Left lung (tissue), 10 donors: Measurements from ENCODE around the gene CARMIL1. TPM values are rescaled to one million over a fixed set of nuclear protein-coding genes. Genes with fewer than 3 reads are reported as not detected.

ENCODE experiments used
- ATAC-seq: fragments of 200-7000 bp; cut with Tn5 transposase; one replicate; pipeline ENCODE4 v1.9.1; 2020; ENCODE audit warnings: moderate library complexity
- DNase-seq, 4 donors: peaks; one replicate each; pipeline ENCODE4 v3.0.0-alpha.2; 2013 to 2020
- H3K27ac ChIP-seq, 2 donors: fragments of 200-600 bp; sonication (generic) in 1 of 2; one replicate each; pipeline versions ENCODE4 v1.5.0 to v1.8.0; 2020 to 2021
- H3K27me3 ChIP-seq, 2 donors: fragments of 200-600 bp; sonication (generic) in 1 of 2; one replicate each; pipeline versions ENCODE4 v1.5.0 to v1.8.0; 2020 to 2021
- H3K36me3 ChIP-seq, 2 donors: fragments of 200-600 bp; sonication (generic) in 1 of 2; one replicate each; pipeline versions ENCODE4 v1.5.0 to v1.8.0; 2020 to 2021
- H3K4me1 ChIP-seq, 2 donors: fragments of 200-600 bp; one replicate each; pipeline ENCODE4 v1.8.0; 2021
- H3K4me3 ChIP-seq, 2 donors: fragments of 200-600 bp; sonication (generic) in 1 of 2; one replicate each; pipeline versions ENCODE4 v1.5.0 to v1.8.0; 2020 to 2021; ENCODE audit warnings: mild to moderate bottlenecking in 1 of 2
- H3K9me3 ChIP-seq, 2 donors: fragments of 200-600 bp; sonication (generic) in 1 of 2; one replicate each; pipeline versions ENCODE4 v1.5.0 to v1.8.0; 2020 to 2021
- CTCF ChIP-seq, 2 donors: fragments of 200-600 bp; sonication (generic) in 1 of 2; IDR thresholded peaks; one replicate each; pipeline versions ENCODE4 v1.5.0 to v1.8.0; 2021; ENCODE audit warnings: antibody characterized with exemption in 2 of 2
- intact Hi-C, 2 donors: fragments of 100-400 bp; cut with DNase I; formaldehyde crosslinking; loops; one replicate each; pipeline versions ENCODE4 v1.11.2 to v1.14.2; 2022
- polyA plus RNA-seq, 6 donors: library from polyadenylated mRNA; unstranded; fragments of 120-200 nt; gene quantifications; one replicate each; pipeline ENCODE4 v1.2.1, GENCODE V29; 2013; ENCODE audit not compliant: insufficient read length in 6 of 6
- total RNA-seq, 2 donors: library from RNA; stranded (reverse); fragmentation: NEBNext Ultra II Directional; extraction: Animal tissue kit (Norgen Biotek cat#: 25700); gene quantifications; one replicate each; pipeline ENCODE4 v1.2.1, GENCODE V29; 2021
- donor health status: DM: no; HTN: yes; CAD: no.
- donor health status: DM: no; HTN: no; CAD: no.

The CARMIL1 gene
- total and polyA plus RNA-seq, 8 donors = 16.4 to 32.8 (median 27.4) TPM

GRCh38 chr6:25623065-25623464 is 343.9 kb downstream of the CARMIL1 start:
- H3K36me3 ChIP-seq = no peaks in the 10 kb centered on the region
- DNase-seq (no peak), ATAC-seq (no peak)
- H3K9me3 ChIP-seq = no peaks in the 10 kb centered on the region
- H3K4me1 ChIP-seq = no peaks in the 10 kb centered on the region
- no peaks in the 10 kb centered on the region for H3K27me3 ChIP-seq
- H3K27ac ChIP-seq = no peak overlapping the region
- TF ChIP-seq CTCF (IDR thresholded peaks at IDR 0.05) = no peak
- intact Hi-C loops = no loop called here
- H3K4me3 ChIP-seq = no peak overlapping the region

GRCh38 chr6:25623879-25624278 is 344.7 kb downstream of the CARMIL1 start:
- Histone ChIP-seq H3K4me1 (no peaks in the 10 kb centered on the region), H3K27me3 (no peaks in the 10 kb centered on the region), H3K9me3 (no peaks in the 10 kb centered on the region), H3K4me3 (no peak overlapping the region), H3K27ac (no peak overlapping the region), H3K36me3 (no peaks in the 10 kb centered on the region)
- ATAC-seq (no peak), DNase-seq (no peak)
- no peak for TF ChIP-seq CTCF (IDR thresholded peaks at IDR 0.05)
- intact Hi-C loops = no loop called here

- no peaks in the 10 kb centered on the region for H3K9me3 ChIP-seq
- ATAC-seq (no peak), DNase-seq (no peak)
- TF ChIP-seq CTCF (IDR thresholded peaks at IDR 0.05) = no peak
- H3K4me3 ChIP-seq = no peak overlapping the region
- intact Hi-C loops = no loop called here
- H3K27ac ChIP-seq = no peak overlapping the region
- H3K4me1 ChIP-seq = no peaks in the 10 kb centered on the region
- peaks cover 0 to 10% of the 10 kb centered on the region in 2 donors for H3K27me3 ChIP-seq
- no peaks in the 10 kb centered on the region for H3K36me3 ChIP-seq
These were observed 347.8 kb downstream of the CARMIL1 start for GRCh38 chr6:25627001-25627400.

- no peak for TF ChIP-seq CTCF (IDR thresholded peaks at IDR 0.05)
- H3K36me3 ChIP-seq = no peaks in the 10 kb centered on the region
- no peak overlapping the region for H3K4me3 ChIP-seq
- ATAC-seq = no peak
- intact Hi-C loops = no loop called here
- no peak for DNase-seq
- peaks cover 0 to 15% of the 10 kb centered on the region in 2 donors for H3K27me3 ChIP-seq
- no peak overlapping the region for H3K27ac ChIP-seq
- no peaks in the 10 kb centered on the region for H3K4me1 ChIP-seq
- no peaks in the 10 kb centered on the region for H3K9me3 ChIP-seq
These were observed 349.5 kb downstream of the CARMIL1 start for GRCh38 chr6:25628471-25629197.

GRCh38 chr6:25629198-25629576 is 350.0 kb downstream of the CARMIL1 start:
- DNase-seq (no peak), ATAC-seq (no peak)
- H3K4me1 ChIP-seq = no peaks in the 10 kb centered on the region
- no peaks in the 10 kb centered on the region for H3K9me3 ChIP-seq
- H3K27me3 ChIP-seq = peaks cover 0 to 15% of the 10 kb centered on the region in 2 donors
- no peak overlapping the region for H3K4me3 ChIP-seq
- intact Hi-C loops = no loop called here
- H3K27ac ChIP-seq = no peak overlapping the region
- no peaks in the 10 kb centered on the region for H3K36me3 ChIP-seq
- TF ChIP-seq CTCF (IDR thresholded peaks at IDR 0.05) = no peak
